COR-L47 (cell line): Measurements from ENCODE around the gene ARRB1.
"Not testable (repeated sequence)": the region's sequence is repeated elsewhere in the genome, so short reads cannot be mapped to it uniquely, and the experiment has no call there.

Experiments
- DNase-seq: peaks from one replicate; lab custom pipeline; 2025; lab: John Stamatoyannopoulos, UW

ARRB1 gene

DNA sequence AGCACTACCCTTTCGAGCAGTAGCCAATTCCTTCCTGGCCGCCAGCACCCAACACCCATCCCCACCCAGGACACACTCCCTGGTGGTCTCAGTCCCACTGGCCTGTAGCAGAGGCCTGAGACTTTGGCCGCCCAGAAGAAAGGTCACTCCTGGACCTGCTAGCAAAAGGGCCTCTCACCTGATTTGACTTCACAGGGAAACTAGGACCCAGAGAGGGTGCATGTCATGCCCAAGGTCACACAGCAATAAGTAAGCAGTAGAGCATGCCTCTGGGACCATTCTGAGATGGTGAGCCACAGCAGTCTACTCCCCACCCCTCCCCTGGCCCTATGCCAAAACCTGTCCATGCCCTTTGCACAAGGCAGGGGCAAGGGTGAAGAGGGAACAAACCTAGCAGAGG, 7.3 kb downstream of the ARRB1 start:
- no peak for DNase-seq

DNA sequence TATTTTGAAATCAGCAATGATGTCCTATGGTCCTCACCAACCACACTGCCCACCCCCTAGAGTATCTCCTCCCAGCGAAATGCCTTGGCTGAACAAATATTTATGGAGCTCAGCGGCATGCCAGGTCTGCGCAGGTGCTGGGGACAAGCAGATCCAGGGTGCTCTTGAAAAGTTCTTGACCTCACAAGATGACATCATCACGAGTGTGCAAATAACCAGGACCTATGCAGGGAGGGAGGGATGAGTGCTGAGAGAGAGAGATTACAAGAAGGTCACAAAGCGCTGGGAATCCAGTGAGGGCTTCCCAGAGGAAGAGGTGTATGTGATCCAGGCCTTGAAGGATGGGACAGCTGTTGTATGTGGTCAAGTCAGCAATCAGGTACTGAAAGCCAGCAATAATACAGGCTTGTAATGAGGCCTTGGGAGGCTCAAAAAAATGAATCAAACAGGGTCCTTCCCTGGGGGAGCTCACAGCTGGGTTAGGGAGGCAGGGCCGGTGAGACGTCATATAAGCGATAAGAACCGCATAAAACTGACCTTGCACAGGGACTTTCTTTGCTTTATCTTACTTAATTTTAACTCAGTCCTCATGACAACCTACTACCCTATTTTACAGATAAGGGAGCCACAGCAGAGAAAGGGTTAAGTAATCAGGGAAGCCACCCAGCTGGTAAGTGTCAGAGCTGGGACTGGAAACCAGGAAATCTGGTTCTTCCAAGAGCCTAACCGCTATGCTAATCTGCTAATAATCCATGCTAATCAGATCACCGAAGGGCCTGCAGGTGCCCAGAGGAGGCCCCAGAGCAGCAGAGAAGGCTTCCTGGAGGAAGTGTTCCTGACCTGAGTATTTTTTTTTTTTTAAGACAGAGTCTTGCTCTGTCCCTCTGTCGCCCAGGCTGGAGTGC, 8.2 kb downstream of the ARRB1 start:
- peak; percentile 45 for DNase-seq

DNA sequence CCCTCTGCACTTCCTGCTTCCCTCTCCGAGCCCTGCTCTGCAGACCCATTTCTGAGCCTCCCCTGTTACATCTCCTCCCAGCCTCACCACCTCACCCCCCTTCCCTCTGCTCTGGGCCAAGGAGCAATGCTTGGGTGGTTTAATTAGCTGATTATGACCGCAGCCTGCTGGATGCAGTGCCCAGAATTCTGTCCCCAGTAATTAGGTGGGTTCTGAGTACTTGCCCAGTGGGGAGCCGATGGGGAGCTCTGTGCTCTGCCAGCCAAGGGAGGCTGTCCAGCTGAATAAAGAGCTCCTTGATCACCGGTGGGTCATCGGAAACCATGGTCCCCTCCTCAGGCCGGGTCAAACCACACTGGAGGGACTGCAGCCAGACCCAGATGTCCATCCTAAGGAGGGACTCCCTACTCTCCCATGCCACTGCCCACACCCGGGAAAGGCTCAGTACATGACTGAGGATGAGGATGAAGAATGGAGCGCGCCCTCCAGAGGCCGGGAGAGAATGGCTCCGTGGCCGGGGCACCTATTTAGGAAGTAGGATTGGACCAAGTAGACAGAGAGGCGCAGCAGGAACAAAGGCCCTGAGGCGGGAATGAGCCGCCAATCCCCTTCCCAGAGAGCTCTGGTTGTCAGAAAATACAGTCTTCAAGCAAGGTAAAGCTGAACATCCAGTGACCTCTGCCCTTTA, 9.1 kb downstream of the ARRB1 start:
- peak; percentile 12 for DNase-seq

DNA sequence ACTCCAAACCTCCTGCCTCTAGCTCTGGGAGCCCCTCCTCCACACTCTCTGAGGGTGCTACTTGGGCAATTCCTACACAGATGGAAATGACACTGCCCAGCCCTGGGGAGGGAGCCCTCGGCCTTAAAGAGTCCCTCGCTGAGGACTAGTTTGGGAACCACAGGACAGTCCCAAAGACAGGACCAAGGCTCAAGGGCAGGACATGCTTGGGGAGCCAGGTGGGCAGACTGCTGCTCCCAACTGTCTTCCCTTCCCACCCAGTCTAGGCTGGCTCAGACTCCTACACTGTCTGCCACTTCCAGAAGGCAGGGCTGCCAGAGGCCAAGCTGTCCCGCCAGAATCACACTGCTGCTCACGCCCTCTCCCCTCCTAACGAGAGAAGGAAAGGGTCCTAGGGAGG, 9.8 kb downstream of the ARRB1 start:
- no peak for DNase-seq

DNA sequence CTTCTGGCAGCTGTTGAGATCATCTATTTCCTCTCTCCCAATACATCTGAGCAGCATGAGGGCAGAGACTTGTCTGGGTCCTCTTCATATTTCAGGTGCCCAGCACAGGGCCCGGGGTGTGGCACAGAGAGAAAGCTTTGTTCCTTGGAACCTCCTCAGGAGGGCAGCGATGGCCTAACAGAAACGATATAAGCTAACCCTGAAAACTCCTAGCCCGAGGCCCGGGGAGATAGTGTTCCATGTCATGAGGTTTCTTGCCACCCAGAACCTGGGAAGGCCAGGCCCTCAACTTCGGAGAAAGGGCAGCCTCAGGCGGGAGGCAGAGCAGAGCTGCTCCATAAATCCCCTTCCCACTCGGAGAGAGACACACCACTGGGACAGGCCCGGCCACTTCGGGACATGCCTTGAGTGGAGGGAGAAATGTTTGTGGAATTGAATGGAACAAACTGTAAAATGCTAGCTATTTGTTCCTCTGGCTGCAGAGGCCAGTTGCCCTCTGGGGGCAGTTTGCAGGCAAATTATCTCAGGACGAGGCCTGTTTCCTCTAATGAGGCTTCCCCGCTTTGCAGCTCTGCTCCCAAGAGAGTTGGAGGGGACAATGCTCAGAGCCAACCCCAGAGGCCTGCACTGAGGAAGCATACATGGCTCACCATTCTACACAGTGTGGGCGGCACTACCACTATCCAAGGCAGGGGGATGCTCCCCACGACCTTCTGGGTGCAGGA, 11.6 kb downstream of the ARRB1 start:
- DNase-seq: no peak

DNA sequence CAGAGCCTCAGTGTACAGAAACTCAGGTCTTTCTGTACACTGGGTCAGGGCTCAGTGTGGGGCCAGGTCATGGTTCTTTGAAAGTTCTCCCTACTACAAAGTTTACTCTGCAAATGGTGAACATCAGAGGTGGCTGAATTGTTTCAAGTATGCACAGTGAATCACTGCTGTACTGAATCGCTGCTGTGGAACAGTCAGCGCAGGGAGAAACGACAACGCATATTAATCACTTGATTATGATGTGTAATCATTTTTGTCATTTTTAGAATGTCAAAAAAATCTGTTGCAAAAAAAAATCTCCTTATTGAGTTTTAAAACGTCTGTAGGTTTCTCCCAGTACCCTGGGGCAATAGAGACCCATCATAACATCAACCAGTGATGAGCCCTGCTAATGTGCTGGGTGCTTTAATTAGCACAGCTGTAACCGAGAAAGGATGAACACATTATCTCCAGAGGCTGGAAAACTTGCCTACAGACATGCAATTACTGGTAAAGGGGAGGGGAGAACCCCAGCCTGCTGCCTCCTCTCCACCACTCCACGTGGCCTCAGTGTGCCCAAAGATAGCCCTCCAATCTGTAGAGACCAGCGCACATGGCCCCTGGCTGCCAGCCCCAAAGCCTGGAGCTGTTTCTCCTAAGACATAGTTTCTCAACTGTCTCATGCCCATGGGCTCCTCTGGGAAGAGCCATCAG, 12.8 kb downstream of the ARRB1 start:
- DNase-seq: no peak

DNA sequence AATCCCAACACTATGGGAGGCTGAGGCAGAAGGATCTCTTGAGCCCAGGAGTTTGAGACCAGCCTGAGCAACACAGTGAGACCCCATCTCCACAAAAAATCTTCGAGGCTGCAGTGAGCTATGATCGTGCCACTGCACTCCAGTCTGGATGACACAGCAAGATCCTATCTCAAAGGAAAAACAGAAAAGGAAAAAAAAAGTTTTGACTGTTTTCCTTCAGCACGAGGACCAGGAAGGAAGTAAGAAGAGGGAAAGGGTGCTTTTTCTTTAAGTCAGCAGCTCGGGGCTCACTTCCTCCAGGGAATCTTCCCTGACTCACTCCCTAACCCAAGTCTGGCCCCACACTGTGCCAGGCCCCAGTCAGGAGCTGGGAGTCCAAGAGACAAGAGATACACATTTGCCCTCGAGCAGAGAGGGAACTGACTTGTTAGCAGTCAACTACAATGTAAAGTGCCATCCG, 14.2 kb downstream of the ARRB1 start:
- no peak for DNase-seq

DNA sequence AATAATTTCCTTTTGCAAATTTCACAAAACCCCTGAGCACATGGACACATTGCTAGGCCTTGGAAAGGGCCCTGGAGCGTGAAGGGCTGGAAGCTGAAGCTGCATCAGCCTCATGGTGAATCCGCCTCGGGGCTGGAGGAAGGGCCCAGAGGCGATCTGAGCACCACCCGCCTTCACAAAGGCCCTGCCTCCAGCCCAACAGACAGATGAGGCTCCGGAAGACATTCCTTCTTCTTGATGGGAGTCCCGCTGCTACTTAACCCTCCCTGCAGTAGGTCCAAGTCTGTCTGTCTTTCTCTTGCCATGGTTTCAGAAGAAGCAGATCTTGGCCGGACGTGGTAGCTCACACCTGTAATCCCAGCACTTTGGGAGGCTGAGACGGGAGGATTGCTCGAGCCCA, 16.5 kb downstream of the ARRB1 start:
- no peak for DNase-seq

DNA sequence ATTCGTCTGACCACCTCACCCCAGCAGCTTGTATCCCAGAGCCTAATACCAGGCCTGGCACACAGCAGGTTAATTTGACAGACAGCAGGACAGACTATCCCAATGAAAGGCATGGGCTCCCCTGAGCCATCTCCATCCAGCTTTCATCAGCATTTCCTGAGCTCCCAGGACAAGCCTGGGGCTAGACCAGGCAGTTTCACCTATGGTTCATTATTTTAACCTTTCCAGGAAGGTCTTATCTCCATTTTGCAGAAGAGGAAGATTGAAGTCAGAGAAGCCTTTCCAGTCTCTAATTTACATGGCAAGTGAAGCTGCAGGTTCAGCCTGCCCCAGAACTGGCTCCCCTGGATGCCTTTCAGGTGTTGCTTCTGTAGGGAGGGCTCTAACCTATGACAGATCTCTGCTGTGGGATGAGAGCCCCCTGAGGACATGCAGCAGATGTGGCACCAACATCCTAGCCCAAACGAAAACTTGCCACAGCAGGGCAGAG, 17.0 kb downstream of the ARRB1 start:
- DNase-seq: no peak

DNA sequence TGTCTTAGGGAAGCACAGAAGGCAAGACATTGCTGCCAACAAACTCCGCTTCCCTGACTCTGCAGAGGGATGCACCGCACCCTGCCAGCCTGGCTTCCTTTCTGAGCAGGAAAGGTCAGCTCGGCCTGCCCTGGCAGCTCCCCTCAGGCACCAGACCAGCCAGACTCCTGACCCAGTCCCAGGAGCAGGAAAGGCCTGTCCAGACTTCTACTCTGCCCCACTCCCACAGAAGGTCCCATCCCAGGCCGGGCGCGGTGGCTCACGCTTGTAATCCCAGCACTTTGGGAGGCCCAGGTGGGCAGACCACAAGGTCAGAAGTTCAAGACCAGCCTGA, 17.7 kb downstream of the ARRB1 start:
- no peak for DNase-seq

DNA sequence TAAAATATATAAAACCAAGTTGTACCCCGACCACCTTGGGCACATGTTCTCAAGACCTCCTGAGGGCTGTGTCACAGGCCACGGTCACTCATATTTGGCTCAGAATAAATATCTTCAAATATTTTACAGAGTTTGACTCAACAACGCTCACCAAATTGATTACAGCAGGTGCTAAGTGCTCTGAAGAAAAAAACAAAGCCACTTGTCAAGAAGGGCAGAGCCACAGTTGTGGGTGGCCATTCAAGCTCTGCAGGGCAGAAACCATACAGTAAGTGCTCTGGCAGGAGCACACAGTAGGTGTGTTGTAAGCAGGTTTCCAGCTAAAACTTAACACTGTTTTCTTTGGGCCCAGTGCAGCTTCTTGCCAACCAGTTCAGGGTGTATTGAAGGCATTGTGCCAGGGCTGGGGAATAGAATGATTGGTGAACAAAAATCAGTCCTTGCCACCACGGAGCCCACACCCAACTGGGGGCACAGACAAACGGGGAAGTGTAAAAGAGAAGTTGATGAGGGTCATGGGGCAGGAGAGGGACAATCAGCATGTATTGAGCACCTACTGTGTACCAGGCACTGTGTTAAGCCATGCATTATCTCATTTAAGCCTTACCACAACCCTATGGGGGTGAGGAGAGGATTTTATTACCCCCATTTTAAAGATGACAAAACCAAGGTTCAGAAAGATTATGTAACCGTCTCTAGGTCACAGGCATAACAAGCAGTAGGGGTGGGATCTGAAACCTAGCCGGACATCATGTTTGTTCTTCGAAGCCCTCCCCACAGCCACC, 18.2 kb downstream of the ARRB1 start:
- DNase-seq: no peak

DNA sequence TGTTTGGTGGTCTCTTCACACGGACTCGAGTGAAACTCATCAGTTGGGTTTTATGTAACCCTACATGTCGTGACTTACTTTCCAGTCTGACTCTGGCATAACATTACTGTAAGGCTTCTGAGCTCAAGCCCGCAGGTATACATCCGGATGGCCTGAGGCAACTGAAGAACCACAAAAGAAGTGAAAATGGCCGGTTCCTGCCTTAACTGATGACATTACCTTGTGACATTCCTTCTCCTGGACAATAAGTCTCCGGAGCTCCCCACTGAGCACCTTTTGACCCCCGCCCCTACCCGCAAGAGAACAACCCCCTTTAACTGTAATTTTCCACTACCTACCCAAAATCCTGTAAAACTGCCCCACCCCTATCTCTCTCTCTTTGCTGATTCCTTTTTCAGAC, 19.7 kb downstream of the ARRB1 start:
- DNase-seq: not testable (repeated sequence)

DNA sequence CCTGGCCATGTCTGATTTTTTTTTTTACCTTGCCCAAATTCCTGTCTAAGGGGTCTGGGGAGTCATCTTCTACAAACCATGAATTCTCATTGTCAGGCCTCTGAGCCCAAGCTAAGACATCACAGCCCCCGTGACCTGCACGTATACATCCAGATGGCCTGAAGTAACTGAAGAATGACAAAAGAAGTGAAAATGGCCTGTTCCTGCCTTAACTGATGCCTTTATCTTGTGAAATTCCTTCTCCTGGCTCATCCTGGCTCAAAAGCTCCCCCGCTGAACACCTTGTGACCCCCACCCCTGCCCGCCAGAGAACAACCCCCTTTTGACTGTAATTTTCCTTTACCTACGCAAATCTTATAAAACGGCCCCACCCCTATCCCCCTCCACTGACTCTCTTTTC, 20.2 kb downstream of the ARRB1 start:
- DNase-seq: not testable (repeated sequence)

DNA sequence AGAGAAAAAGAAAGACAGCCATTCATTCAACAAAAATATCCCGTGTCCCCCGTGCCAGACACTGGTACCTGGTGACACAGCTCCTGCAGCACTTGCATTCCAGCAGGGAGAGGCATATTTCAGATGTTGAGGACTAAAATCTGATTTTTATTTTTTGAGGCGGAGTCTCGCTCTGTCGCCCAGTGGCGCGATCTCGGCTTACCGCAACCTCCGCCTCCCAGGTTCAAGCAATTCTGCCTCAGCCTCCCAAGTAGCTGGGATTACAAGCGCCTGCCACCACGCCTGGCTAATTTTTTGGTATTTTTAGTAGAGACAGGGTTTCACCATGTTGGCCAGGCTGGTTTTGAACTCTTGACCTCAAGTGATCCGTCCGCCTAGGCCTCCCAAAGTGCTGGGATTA, 20.6 kb downstream of the ARRB1 start:
- DNase-seq: not testable (repeated sequence)

DNA sequence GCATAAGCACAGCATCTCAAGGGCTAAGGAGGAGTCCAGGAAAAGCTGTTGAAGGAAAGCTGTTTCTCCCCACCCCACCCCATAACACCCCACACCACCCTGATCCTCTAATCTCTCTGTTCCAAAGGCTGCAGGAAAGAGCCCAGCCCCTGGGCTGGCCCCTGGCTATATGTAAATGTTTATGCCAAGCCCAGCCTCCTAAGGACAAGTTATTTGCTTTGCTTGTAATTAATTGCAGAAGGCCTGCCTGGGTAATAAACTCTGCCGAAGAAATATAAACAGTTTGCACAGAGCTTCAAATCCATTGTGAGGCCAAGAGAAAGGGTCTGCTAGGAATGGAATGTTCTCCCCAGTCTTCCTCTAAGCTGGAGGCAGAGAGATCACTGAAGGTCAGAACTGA, 21.2 kb downstream of the ARRB1 start:
- DNase-seq: peak; percentile 27

DNA sequence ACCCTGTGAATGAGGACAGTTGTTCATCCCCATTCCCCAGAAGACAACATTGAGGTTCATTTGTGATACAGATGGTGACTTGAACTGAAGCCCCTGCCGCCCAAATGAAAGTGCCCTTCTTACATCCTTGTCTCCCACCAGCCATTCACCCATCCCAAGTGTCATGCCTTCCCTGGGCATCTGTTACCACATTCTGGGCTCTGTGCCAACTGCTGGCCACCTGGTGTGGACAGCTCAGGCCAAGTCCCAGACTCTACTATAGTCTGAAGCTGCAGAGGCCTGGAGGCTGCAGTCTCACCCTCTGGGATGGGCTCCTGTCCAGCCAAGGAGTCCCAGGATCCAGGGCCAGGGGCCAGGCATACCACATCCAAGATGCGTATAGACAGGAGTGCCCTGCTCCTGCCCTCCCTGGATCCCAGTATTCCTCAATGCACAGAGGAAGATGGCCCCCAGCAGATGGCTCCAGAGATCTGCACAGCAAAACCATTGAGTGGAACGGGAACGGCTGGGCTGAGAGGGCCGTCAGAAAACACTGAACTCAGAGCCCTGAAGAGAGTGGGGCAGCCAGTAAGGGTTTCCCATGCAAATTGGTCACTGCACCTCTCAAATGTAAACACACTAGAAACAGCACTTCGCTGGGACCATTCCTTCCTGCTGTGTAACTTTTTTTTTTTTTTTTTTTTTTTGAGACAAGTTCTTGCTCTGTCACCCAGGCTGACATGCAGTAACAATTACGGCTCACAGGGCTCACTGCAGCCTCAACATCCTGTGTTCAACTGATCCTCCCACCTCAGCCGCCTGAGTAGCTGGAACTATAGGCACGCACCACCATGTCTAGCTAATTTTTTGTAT, 22.8 kb downstream of the ARRB1 start:
- peak; percentile 76 for DNase-seq

DNA sequence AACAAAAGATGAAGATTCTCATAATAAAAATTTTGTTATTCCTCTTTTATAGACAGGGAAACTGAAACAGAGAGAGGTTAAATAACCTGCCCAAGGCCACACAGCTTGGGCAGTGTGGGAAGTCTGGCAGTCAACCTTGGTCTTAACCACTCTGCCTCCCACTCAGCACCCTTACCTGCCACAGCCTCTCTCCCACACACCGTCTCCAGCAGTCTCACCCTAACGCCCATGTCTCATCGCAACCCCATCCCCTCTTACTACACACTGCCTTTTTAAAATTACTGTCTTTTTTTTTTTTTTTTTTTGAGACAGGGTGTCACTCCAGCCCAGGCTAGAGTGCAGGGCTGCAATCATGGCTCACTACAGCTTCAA, 25.0 kb downstream of the ARRB1 start:
- no peak for DNase-seq

DNA sequence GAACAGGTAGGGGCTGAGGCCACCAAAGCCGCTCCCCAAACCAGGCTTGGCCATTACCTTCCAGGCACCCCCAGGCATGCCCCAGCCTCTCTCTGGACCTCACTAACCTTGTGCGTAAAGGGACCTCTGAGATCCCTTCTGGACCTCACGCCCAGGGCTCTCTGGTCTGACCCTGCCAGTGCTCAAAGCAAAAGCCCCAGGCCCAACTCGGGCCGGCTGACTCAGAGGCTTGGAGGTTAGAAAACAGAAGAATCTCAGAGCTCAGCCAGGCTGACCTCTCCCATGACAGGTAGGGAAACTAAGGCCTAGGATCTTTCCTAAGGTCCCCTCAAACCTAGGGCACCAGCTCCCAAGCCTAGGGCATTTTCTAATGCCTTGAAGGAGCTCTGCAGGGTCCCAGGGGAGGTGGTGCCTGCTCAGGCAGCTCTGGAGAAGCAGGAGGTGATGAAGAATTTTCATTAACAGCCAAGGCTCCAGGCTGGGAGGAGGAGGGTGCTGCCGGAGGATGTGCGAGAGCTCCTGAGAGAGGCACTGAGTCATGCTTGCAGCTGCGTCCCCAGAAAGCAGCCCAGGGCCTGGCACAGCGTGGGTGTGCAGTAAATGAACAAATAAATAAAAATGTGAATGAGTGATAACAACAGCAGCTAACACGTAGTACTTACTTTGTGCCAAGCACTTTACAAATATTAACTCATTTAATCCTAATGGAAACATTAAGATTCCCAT, 25.6 kb downstream of the ARRB1 start:
- DNase-seq: no peak

DNA sequence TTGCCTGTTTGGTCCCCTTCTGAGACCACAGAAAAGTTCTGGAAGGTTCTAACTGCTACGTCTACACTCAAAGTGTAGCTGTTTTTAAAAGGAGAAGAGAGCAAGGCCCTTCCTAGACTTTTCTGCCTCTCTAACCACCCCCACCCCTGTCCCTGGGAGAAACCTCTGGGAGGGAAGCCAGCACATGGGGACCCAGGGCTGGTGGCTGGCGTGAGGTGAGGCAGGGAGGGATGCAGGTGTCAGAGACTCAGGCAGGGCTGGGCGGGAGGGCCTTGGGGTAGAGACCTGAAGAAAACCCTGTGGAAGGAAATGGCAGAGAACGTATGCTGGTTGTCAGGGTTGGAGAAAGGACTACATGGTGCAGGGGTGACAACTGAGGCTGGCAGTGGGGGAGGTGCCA, 26.7 kb downstream of the ARRB1 start:
- DNase-seq: no peak

DNA sequence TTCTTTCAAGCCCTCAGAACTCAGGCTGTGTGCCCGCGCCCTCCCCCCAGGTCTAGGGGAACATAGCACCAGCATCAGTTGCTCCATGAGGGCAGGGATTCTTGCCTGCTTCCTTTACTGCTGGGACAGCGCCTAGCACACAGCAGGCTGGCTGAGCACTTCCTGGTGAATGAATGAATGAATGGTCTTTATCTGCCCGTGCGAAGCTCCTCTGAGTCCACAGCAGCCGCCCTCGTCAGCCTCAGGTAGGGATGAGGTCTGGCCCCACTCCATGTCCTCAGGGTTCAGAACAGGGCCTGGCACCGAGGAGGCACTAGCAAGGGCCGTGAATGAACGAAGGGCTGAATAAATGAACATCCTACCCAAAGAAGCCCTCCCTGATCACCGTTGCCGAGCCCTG, 27.3 kb downstream of the ARRB1 start:
- DNase-seq: no peak
